Measurements from ENCODE around the gene DLX4. TPM values are rescaled to one million over a fixed set of nuclear protein-coding genes. Genes with fewer than 3 reads are reported as not detected.

DLX4 gene
- total RNA-seq, 1 experiment from 2014 or later = 2.5 TPM

DNA sequence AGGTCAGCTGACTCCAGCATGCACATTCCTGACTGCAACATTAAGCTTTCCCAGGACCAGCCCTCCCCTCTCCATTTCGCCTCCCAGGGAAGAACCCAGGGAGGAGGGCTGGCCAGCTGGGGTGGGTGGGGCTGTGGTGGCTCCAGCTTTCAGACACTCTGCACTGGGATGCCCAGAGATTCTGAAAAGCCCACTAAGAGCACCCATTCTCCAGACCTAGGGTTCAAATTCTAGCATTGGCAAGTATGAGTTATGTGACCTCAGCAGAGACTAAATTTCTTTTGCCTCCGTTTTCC is 18.2 kb downstream of the DLX4 start:
- Histone ChIP-seq H4K91ac (ENCODE audit: insufficient read length, low read depth, low read length) (no peak overlapping the region), H3K56ac (ENCODE audit: insufficient read length, low read depth, low read length) (no peak overlapping the region), H2AFZ (ENCODE audit: low read length) (no peak overlapping the region), H3K9ac (ENCODE audit: extremely low read depth, insufficient read length, low read length) (no peak overlapping the region), H2AK5ac (ENCODE audit: insufficient read length, low read length) (no peak overlapping the region), H3K4me1 (ENCODE audit: insufficient read depth, low read length) (no peaks in the 10 kb centered on the region), H3K27me3 (ENCODE audit: insufficient read depth, low read length) (peaks cover 26% of the 10 kb centered on the region), H3K9me3 (ENCODE audit: control insufficient read depth, low read depth, low read length) (no peaks in the 10 kb centered on the region), H2BK12ac (ENCODE audit: insufficient read length, low read depth, low read length) (no peak overlapping the region), H2BK15ac (ENCODE audit: low read depth, low read length) (no peak overlapping the region), H3K18ac (ENCODE audit: insufficient read length, low read depth, low read length) (no peak overlapping the region), H4K8ac (replicated peaks; ENCODE audit: insufficient read length, low read depth, low read length) (no peak overlapping the region), H3K4me2 (ENCODE audit: insufficient read depth, insufficient read length, low read length) (no peak overlapping the region), H2BK20ac (ENCODE audit: low read depth, low read length, poor library complexity, severe bottlenecking) (no peak overlapping the region), H3K4ac (ENCODE audit: low read depth, low read length) (no peak overlapping the region), H3K23me2 (ENCODE audit: insufficient read length, low read depth, low read length, poor library complexity, severe bottlenecking) (no peaks in the 10 kb centered on the region), H4K20me1 (ENCODE audit: control insufficient read depth, insufficient read depth, insufficient read length) (no peaks in the 10 kb centered on the region), H3T11ph (ENCODE audit: low read length) (no peak overlapping the region), H3K23ac (ENCODE audit: insufficient read length, low read depth, low read length) (no peak overlapping the region), H3K79me1 (ENCODE audit: insufficient read depth, low read depth, low read length, poor library complexity, severe bottlenecking) (no peaks in the 10 kb centered on the region), H4K5ac (ENCODE audit: insufficient read length, low read depth, low read length) (no peak overlapping the region), H2BK5ac (ENCODE audit: insufficient read length, low read length) (no peak overlapping the region), H3K14ac (ENCODE audit: insufficient read depth, low read length) (no peak overlapping the region), H2BK120ac (ENCODE audit: low read depth, low read length, poor library complexity, severe bottlenecking) (no peak overlapping the region), H3K27ac (ENCODE audit: insufficient read length, low read depth, low read length) (no peak overlapping the region), H3K79me2 (ENCODE audit: insufficient read depth, low read length) (no peaks in the 10 kb centered on the region)
- H3K27me3 Mint-ChIP-seq (ENCODE audit: low read depth) = peaks cover 98% of the 10 kb centered on the region
- WGBS (ENCODE audit: extremely low coverage, insufficient read length, low lambda C conversion rate) = no CpG with 5 or more reads among the region's 2 CpGs
- TF ChIP-seq, protein P1, sequence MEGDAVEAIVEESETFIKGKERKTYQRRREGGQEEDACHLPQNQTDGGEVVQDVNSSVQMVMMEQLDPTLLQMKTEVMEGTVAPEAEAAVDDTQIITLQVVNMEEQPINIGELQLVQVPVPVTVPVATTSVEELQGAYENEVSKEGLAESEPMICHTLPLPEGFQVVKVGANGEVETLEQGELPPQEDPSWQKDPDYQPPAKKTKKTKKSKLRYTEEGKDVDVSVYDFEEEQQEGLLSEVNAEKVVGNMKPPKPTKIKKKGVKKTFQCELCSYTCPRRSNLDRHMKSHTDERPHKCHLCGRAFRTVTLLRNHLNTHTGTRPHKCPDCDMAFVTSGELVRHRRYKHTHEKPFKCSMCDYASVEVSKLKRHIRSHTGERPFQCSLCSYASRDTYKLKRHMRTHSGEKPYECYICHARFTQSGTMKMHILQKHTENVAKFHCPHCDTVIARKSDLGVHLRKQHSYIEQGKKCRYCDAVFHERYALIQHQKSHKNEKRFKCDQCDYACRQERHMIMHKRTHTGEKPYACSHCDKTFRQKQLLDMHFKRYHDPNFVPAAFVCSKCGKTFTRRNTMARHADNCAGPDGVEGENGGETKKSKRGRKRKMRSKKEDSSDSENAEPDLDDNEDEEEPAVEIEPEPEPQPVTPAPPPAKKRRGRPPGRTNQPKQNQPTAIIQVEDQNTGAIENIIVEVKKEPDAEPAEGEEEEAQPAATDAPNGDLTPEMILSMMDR (conservative IDR thresholded peaks at IDR 0.05) = no peak
- H3K9me3 Mint-ChIP-seq = peaks cover 0 to 3% of the 10 kb centered on the region in 2 experiments; a peak in 2 of 5 replicates
- H3K27ac Mint-ChIP-seq = no peak overlapping the region
- no peak overlapping the region; a peak in 1 of 5 replicates for H3K4me3 Mint-ChIP-seq
- H3K36me3 Mint-ChIP-seq (ENCODE audit: insufficient read depth in 1 of 3, low read depth in 3 of 3) = no peaks in the 10 kb centered on the region
- DNase-seq = peak; percentile 23
- H3K4me1 Mint-ChIP-seq = peaks cover 7 to 42% of the 10 kb centered on the region in 2 experiments

Measured in H9 (cell line).